Measurements from ENCODE around the gene P4HB.

P4HB gene

DNA sequence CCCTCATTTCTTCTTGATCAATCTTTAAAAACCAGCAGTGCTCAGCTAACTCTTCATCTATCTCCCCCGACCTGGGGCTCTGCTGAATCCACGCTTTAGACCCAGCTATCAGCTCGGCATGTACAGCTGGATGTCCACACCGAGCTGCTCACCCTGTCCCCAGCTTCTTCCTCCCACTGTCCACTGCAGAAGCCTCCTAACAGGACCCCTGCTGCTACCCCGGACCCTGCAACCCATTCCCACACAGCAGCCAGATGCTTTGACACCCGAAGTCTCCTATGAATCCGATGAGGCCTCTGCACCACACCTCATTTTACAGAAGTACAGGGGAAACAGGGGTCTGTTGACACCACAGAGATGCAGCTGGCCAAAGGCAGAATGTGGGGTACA, 42.6 kb downstream of the P4HB start:
- no peak for DNase-seq (ENCODE audit: low read depth)
- no peak overlapping the region for H3K4me3 ChIP-seq (replicated peaks; ENCODE audit: low read depth, low read length)
- TF ChIP-seq, protein P1, sequence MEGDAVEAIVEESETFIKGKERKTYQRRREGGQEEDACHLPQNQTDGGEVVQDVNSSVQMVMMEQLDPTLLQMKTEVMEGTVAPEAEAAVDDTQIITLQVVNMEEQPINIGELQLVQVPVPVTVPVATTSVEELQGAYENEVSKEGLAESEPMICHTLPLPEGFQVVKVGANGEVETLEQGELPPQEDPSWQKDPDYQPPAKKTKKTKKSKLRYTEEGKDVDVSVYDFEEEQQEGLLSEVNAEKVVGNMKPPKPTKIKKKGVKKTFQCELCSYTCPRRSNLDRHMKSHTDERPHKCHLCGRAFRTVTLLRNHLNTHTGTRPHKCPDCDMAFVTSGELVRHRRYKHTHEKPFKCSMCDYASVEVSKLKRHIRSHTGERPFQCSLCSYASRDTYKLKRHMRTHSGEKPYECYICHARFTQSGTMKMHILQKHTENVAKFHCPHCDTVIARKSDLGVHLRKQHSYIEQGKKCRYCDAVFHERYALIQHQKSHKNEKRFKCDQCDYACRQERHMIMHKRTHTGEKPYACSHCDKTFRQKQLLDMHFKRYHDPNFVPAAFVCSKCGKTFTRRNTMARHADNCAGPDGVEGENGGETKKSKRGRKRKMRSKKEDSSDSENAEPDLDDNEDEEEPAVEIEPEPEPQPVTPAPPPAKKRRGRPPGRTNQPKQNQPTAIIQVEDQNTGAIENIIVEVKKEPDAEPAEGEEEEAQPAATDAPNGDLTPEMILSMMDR (IDR thresholded peaks at IDR 0.05; ENCODE audit: low read length, missing control alignments): no peak

DNA sequence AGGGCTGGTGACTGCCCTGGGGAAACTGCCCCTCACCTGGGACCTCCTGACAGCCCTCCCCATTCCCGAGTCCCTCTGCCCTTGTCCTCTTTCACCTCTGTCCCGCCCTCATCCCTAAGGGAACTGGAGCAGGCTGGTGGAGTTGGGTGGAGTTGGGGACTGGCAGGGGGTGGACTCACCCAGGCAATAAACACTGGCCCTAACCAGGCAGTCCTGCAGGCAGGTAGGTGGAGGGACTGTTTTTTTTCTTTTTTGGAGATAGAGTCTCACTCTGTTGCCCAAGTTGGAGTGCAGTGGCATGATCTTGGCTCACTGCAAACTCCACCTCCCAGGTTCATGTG, 44.7 kb downstream of the P4HB start:
- no peak overlapping the region for H3K4me3 ChIP-seq (replicated peaks; ENCODE audit: low read depth, low read length)
- TF ChIP-seq, protein P1 (IDR thresholded peaks at IDR 0.05; ENCODE audit: low read length, missing control alignments): no peak
- DNase-seq (ENCODE audit: low read depth): no peak

DNA sequence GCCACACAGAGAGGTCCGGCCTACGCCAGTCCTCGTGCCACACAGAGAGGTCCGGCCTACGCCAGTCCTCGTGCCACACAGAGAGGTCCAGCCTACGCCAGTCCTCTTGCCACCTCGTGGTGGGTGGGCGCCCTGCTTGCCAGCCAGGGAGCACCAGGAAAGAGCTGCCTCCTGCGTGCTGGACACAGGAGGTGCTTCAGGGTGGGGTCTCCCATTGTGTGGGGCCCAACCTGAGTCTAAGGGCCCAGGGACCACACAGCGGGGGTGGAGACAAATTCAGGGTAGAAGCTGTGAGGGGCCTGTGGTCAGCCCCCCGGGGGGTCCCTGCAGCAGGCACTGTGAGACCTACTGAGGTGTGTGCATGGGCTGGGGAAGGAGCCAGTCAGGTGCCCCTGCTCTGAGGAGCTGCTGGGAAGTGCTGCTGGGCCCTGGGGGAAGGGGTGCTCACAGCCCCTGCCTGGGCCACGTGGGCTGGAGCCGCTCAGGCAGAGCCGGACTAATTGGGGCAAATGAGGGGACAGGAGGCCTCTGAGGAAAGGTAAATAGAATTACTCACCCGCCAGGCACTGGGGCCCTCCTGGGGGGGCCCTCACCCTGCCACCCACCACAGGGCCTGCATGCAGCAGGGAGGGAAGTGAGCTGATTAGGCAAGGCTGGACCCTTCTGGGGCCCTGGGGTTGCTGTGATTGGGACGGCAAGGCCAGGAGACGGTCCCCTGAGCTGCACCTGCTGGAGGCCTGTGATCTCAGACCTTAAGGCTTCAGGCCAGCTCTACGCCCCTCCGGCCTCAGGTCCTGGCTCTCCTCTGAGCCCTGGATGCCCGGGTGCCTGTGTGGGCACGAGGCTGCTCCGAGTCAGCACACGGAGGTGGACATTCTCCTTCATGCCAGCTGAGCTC, 45.3 kb downstream of the P4HB start:
- H3K4me3 ChIP-seq (replicated peaks; ENCODE audit: low read depth, low read length): no peak overlapping the region

DNA sequence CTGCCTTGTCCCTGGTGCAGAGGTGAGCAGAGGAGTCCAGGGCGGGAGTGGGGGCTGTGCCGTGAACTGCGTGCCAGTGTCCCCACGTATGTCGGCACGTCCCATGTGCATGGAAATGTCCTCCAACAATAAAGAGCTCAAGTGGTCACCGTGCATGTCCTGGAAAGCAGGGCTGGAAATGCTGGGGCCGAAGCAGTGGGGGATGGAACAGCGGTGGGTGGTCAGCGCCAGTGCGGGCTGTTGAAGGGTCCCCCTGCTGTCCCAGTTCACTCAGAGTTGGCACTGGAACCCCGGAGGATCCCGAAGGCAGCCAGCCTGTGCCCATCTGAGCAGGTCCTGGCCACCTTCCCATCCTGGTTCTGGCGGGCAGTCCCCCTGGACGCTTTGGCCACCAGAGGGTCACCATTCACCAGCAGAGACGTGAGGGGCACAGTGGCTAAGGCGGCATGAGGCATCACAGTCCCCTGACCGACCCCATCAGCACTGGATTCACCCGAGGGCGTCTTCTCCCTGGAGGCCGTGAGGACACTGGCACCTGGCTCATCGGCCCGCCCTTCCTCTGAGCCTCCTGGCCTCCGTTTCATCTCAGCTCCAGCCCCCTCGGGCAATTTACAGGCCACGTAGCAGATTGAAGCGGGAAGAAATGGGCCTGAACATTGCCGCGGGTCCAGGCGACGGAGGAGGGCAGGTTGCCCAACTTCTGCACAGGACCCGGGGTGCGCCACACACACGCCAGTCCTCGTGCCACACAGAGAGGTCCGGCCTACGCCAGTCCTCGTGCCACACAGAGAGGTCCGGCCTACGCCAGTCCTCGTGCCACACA, 46.3 kb downstream of the P4HB start:
- H3K4me3 ChIP-seq (replicated peaks; ENCODE audit: low read depth, low read length): no peak overlapping the region
- DNase-seq (ENCODE audit: low read depth): no peak
- TF ChIP-seq, protein P1 (IDR thresholded peaks at IDR 0.05; ENCODE audit: low read length, missing control alignments): no peak

More for the DNA sequence above, 45.3 kb downstream of the P4HB start:
- DNase-seq (ENCODE audit: low read depth): no peak
- TF ChIP-seq, protein P1 (IDR thresholded peaks at IDR 0.05; ENCODE audit: low read length, missing control alignments): no peak

DNA sequence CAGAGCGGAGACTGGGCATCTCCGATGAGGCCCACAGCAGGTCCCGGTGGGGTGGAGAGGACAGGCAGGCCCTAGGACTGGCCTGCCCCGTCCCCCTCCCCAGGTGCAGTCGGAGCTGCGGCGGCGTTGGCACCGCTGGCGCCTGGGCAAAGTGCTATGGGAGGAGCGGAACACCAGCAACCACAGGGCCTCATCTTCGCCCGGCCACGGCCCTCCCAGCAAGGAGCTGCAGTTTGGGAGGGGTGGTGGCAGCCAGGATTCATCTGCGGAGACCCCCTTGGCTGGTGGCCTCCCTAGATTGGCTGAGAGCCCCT, 47.0 kb downstream of the P4HB start:
- H3K4me3 ChIP-seq (replicated peaks; ENCODE audit: low read depth, low read length): no peak overlapping the region
- no peak for DNase-seq (ENCODE audit: low read depth)
- TF ChIP-seq, protein P1 (IDR thresholded peaks at IDR 0.05; ENCODE audit: low read length, missing control alignments): no peak

DNA sequence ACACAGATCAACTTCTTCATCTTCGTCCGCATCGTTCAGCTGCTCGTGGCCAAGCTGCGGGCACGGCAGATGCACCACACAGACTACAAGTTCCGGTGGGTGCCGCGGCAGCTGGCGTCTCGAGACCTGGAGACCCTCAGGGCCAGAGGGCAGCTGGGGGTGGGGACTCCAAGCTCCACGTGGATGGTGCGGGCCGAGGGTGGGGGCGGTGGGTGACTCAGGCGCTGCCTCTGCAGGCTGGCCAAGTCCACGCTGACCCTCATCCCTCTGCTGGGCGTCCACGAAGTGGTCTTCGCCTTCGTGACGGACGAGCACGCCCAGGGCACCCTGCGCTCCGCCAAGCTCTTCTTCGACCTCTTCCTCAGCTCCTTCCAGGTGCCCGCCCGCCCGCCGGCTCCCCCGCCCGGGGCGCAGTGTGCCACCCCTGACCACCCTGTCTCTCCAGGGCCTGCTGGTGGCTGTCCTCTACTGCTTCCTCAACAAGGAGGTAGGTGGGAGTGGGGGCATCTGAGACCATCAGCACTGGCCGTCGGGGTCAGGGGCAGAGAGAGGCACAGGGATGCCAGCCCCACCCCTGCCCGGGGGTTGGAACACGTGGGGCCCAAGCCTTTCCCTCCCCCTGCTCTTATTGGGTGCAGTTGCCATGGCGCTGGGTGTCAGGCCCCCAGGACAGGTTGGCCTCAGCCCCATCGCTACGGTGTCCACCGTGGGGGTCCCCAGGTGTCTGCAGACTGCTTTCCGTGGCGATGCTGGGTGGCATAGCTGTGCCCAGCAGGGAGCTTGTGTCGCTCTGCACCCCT, 47.6 kb downstream of the P4HB start:
- no peak for DNase-seq (ENCODE audit: low read depth)
- no peak overlapping the region for H3K4me3 ChIP-seq (replicated peaks; ENCODE audit: low read depth, low read length)
- TF ChIP-seq, protein P1 (IDR thresholded peaks at IDR 0.05; ENCODE audit: low read length, missing control alignments): no peak
